Endothelial cell of umbilical vein (primary cell): ENCODE data around the gene COX10. TPM values are rescaled to one million over a fixed set of nuclear protein-coding genes. Genes with fewer than 3 reads are reported as not detected.

Source experiments
- BruUV-seq: library from RNA; stranded (reverse); fragments of 400-500 nt; replicated peaks from 2 replicates; lab custom pipeline; 2021; lab: Mats Ljungman, UMichigan
- CTCF ChIA-PET: fragments of 300-600, 350-600 bp; sonication (Branson Sonifier 250); formaldehyde crosslinking; loops from one replicate; lab custom pipeline; 2021; ENCODE audit warnings: antibody characterized with exemption, inconsistent platforms; lab: Charles Lee
- POLR2A ChIA-PET: fragments of 300-600, 350-600 bp; sonication (Branson Sonifier 250); formaldehyde crosslinking; loops from one replicate; lab custom pipeline; 2021; ENCODE audit warnings: antibody characterized with exemption, inconsistent platforms; lab: Charles Lee
- DNase-seq: peaks from one replicate; pipeline ENCODE4 v3.0.0-alpha.2; 2011; ENCODE audit warnings: low read depth, low spot score
- FAIRE-seq: peaks from 2 replicates; lab custom pipeline; 2011; peaks lifted over from hg19 to GRCh38; lab: Jason Lieb, UNC
- H2AFZ ChIP-seq: 2 replicates; pipeline ENCODE4 v1.6.0; 2012; ENCODE audit warnings: low read depth, low read length, control low read depth, inconsistent platforms
- H3K27ac ChIP-seq: 2 replicates; pipeline ENCODE4 v1.5.1; 2011; ENCODE audit warnings: low read depth, mild to moderate bottlenecking, control low read depth, low read length, moderate library complexity; ENCODE audit not compliant: insufficient read depth
- H3K27me3 ChIP-seq, 2 experiments: 2 replicates each; pipeline versions ENCODE4 v1.6.0 to v1.6.1; 2011; ENCODE audit warnings: low read length in 2 of 2, mixed read lengths in 1 of 2; ENCODE audit not compliant: control insufficient read depth in 2 of 2, insufficient read depth in 2 of 2
- H3K36me3 ChIP-seq, 2 experiments: 2 replicates in 1 of 2; 3 replicates in 1 of 2; pipeline ENCODE4 v1.5.1; 2011; ENCODE audit warnings: low read length in 2 of 2, mild to moderate bottlenecking in 1 of 2, moderate library complexity in 1 of 2; ENCODE audit not compliant: control insufficient read depth in 2 of 2, insufficient read depth in 2 of 2; ENCODE audit errors: extremely low read depth in 1 of 2
- H3K4me1 ChIP-seq: 3 replicates; pipeline ENCODE4 v1.5.1; 2011; ENCODE audit warnings: mild to moderate bottlenecking, low read length; ENCODE audit not compliant: control insufficient read depth, insufficient read depth; ENCODE audit errors: extremely low read depth
- H3K4me2 ChIP-seq: 2 replicates; pipeline ENCODE4 v1.6.1; 2011; ENCODE audit warnings: low read length, control low read depth, mixed read lengths; ENCODE audit not compliant: insufficient read depth
- H3K4me3 ChIP-seq, 3 experiments: fragments of 200-600 bp in 1 of 3; sonication (generic), shearing (Covaris generic) in 1 of 3; replicated peaks in 1 of 3; 2 replicates each; pipeline ENCODE4 v1.5.1; 2011 to 2016; ENCODE audit warnings: control low read depth in 3 of 3, low read length in 3 of 3, mild to moderate bottlenecking in 2 of 3, inconsistent platforms in 1 of 3, low read depth in 1 of 3, moderate library complexity in 1 of 3; ENCODE audit not compliant: insufficient read depth in 1 of 3
- H3K79me2 ChIP-seq: 2 replicates; pipeline ENCODE4 v1.6.0; 2012; ENCODE audit warnings: low read length, inconsistent platforms; ENCODE audit not compliant: control insufficient read depth, insufficient read depth
- H3K9ac ChIP-seq: replicated peaks from 2 replicates; pipeline ENCODE3; 2011; ENCODE audit warnings: low read length, control low read depth; ENCODE audit not compliant: insufficient read depth; ENCODE audit errors: extremely low read depth
- H3K9me1 ChIP-seq: replicated peaks from 3 replicates; pipeline ENCODE4 v1.6.0; 2011; ENCODE audit warnings: mild to moderate bottlenecking, low read length; ENCODE audit not compliant: control insufficient read depth, insufficient read depth; ENCODE audit errors: extremely low read depth
- H3K9me3 ChIP-seq: replicated peaks from 2 replicates; pipeline ENCODE4 v1.5.1; 2012; ENCODE audit warnings: low read length, inconsistent platforms; ENCODE audit not compliant: control insufficient read depth, insufficient read depth
- H4K20me1 ChIP-seq: replicated peaks from 2 replicates; pipeline ENCODE3; 2011; ENCODE audit warnings: mild to moderate bottlenecking, low read length; ENCODE audit not compliant: control insufficient read depth, insufficient read depth; ENCODE audit errors: extremely low read depth
- CTCF ChIP-seq, 2 donors: IDR thresholded peaks; 1 replicate in 1 of 2; 2 replicates in 1 of 2; pipeline ENCODE4 v1.5.1; 2011; ENCODE audit warnings: low read length in 2 of 2, mild to moderate bottlenecking in 2 of 2, moderate library complexity in 2 of 2, control low read depth in 1 of 2, inconsistent platforms in 1 of 2, low read depth in 1 of 2; ENCODE audit not compliant: insufficient read depth in 1 of 2; ENCODE audit errors: extremely low read depth in 1 of 2
- EZH2 ChIP-seq: IDR thresholded peaks from 2 replicates; pipeline ENCODE4 v1.6.1; 2012; ENCODE audit warnings: borderline replicate concordance, low read depth, mild to moderate bottlenecking, moderate library complexity, low read length, inconsistent platforms; ENCODE audit not compliant: severe bottlenecking
- FOS ChIP-seq: IDR thresholded peaks from 2 replicates; pipeline ENCODE4 v1.6.1; 2011; ENCODE audit warnings: mild to moderate bottlenecking, low read length, moderate library complexity, borderline replicate concordance; ENCODE audit not compliant: insufficient read depth
- GATA2 ChIP-seq: IDR thresholded peaks from 2 replicates; pipeline ENCODE4 v1.7.0; 2011; ENCODE audit warnings: low read depth, mild to moderate bottlenecking, moderate library complexity, mixed read lengths, low read length; ENCODE audit not compliant: insufficient read length, insufficient read depth
- JUN ChIP-seq: IDR thresholded peaks from 2 replicates; pipeline ENCODE4 v1.6.1; 2011; ENCODE audit warnings: borderline replicate concordance, low read depth; ENCODE audit not compliant: insufficient read length, insufficient read depth
- MAX ChIP-seq: IDR thresholded peaks from 2 replicates; pipeline ENCODE4 v1.6.1; 2011; ENCODE audit not compliant: insufficient read depth, insufficient read length
- MYC ChIP-seq: IDR thresholded peaks from one replicate; pipeline ENCODE4 v1.6.1; 2011; ENCODE audit warnings: mild to moderate bottlenecking, low read depth, low read length
- POLR2A ChIP-seq: IDR thresholded peaks from 2 replicates; pipeline ENCODE4 v1.6.1; 2012; ENCODE audit warnings: low read depth, mild to moderate bottlenecking, control low read depth, low read length
- POLR2AphosphoS5 ChIP-seq: IDR thresholded peaks from 2 replicates; pipeline ENCODE4 v1.6.1; 2012; ENCODE audit warnings: low read depth, mild to moderate bottlenecking, control low read depth, low read length, moderate library complexity; ENCODE audit not compliant: insufficient read depth
- dilution Hi-C: fragments of 300-500 bp; cut with MboI; formaldehyde crosslinking; loops from one replicate; pipeline ENCODE4 v1.15.0; 2019; ENCODE audit warnings: low sequenced_read_pairs; ENCODE audit not compliant: extremely low pct_ligation_motif_present
- intact Hi-C: fragments of 100-400 bp; cut with micrococcal nuclease; formaldehyde crosslinking; loops from one replicate; pipeline ENCODE4 v1.10.0; 2022
- polyA plus RNA-seq, 4 experiments: library from polyadenylated mRNA; depleted of rRNA in 3 of 4; stranded (reverse) in 3 of 4; unstranded in 1 of 4; fragments of >200 nt; gene quantifications; 2 replicates each; pipeline versions ENCODE4 v1.2.1 to v1.2.3, GENCODE V29; 2011 to 2012; ENCODE audit warnings: missing spikeins in 1 of 4
- total RNA-seq: library from RNA; stranded (reverse); gene quantifications from 2 replicates; pipeline ENCODE4 v1.2.3, GENCODE V29; 2021

COX10 gene
- total and polyA plus RNA-seq, 2 donors (not counting 3 experiments of a cell fraction or from before 2014, with no cell fraction given), result 9.8 to 12.1 TPM

GRCh38 chr17:14206891-14207290 lies 137.6 kb downstream of the COX10 start:
- no peak overlapping the region for H3K27ac ChIP-seq
- no peaks in the 10 kb centered on the region for H3K4me1 ChIP-seq
- no peak overlapping the region for H3K4me2 ChIP-seq
- DNase-seq (no peak), FAIRE-seq (no peak)
- intact Hi-C loops (no loop called here), dilution Hi-C loops (no loop called here)
- no peaks in the 10 kb centered on the region for H4K20me1 ChIP-seq
- H3K36me3 ChIP-seq, result no peaks in the 10 kb centered on the region
- no peak overlapping the region for H3K9ac ChIP-seq
- H3K9me1 ChIP-seq, result no peaks in the 10 kb centered on the region
- ChIA-PET POLR2A (no interaction called here), CTCF (no interaction called here)
- no peaks in the 10 kb centered on the region for H3K79me2 ChIP-seq
- no TSS peak for BruUV-seq
- H2AFZ ChIP-seq, result no peak overlapping the region
- H3K27me3 ChIP-seq, result no peaks in the 10 kb centered on the region
- no peaks in the 10 kb centered on the region for H3K9me3 ChIP-seq
- TF ChIP-seq JUN, result no peak
- H3K4me3 ChIP-seq, result no peak overlapping the region

- BruUV-seq, result no TSS peak
- CTCF ChIA-PET, result no interaction called here
- intact Hi-C loops, result no loop called here
Measured at GRCh38 chr17:14207791-14208190, 138.5 kb downstream of the COX10 start.

More at GRCh38 chr17:14207791-14208190, 138.5 kb downstream of the COX10 start:
- Histone ChIP-seq H3K9me1 (no peaks in the 10 kb centered on the region), H3K4me1 (no peaks in the 10 kb centered on the region), H3K4me2 (no peak overlapping the region), H3K27me3 (no peaks in the 10 kb centered on the region), H3K27ac (no peak overlapping the region), H3K9me3 (no peaks in the 10 kb centered on the region), H2AFZ (no peak overlapping the region), H3K9ac (no peak overlapping the region), H4K20me1 (no peaks in the 10 kb centered on the region), H3K79me2 (no peaks in the 10 kb centered on the region), H3K36me3 (no peaks in the 10 kb centered on the region), H3K4me3 (no peak overlapping the region)
- no peak for FAIRE-seq
- DNase-seq, result no peak
- TF ChIP-seq POLR2A, result no peak
- TF ChIP-seq JUN, result no peak
- TF ChIP-seq MYC, result no peak
- no peak for TF ChIP-seq CTCF (IDR thresholded peaks at IDR 0.05; ENCODE audit: extremely low read depth in 1 of 2, insufficient read depth in 1 of 2, low read depth in 1 of 2, low read length in 2 of 2)
- no peak for TF ChIP-seq POLR2AphosphoS5
- TF ChIP-seq GATA2, result no peak
- TF ChIP-seq FOS, result no peak
- TF ChIP-seq EZH2, result no peak
- no peak for TF ChIP-seq MAX
- dilution Hi-C loops, result no loop called here
- POLR2A ChIA-PET, result no interaction called here
